Effector memory CD4-positive, alpha-beta T cell (primary cell): ENCODE data around the gene NAALADL1.

ENCODE experiments used
- DNase-seq, 3 donors: peaks; one replicate each; pipeline ENCODE4 v3.0.0-alpha.2; 2020
- H3K27ac ChIP-seq: 2 replicates; pipeline ENCODE4 v1.7.0; 2013; ENCODE audit warnings: mild to moderate bottlenecking, low read length, moderate library complexity; ENCODE audit not compliant: insufficient read depth, poor library complexity, severe bottlenecking
- H3K27me3 ChIP-seq: replicated peaks from 2 replicates; pipeline ENCODE4 v1.7.0; 2013; ENCODE audit warnings: mild to moderate bottlenecking, low read length; ENCODE audit not compliant: insufficient read depth, control insufficient read depth, poor library complexity, severe bottlenecking
- H3K36me3 ChIP-seq: 2 replicates; pipeline ENCODE4 v1.7.0; 2013; ENCODE audit warnings: mild to moderate bottlenecking, low read length, moderate library complexity; ENCODE audit not compliant: control insufficient read depth, insufficient read depth
- H3K4me1 ChIP-seq: 2 replicates; pipeline ENCODE4 v1.7.0; 2013; ENCODE audit warnings: low read length, mild to moderate bottlenecking; ENCODE audit not compliant: control insufficient read depth, insufficient read depth, poor library complexity, severe bottlenecking
- H3K4me3 ChIP-seq: 2 replicates; pipeline ENCODE4 v1.7.0; 2013; ENCODE audit warnings: low read length, low read depth, mild to moderate bottlenecking; ENCODE audit not compliant: insufficient read depth, poor library complexity, severe bottlenecking
- H3K9me3 ChIP-seq: 2 replicates; pipeline ENCODE4 v1.7.0; 2013; ENCODE audit warnings: mild to moderate bottlenecking, low read length, moderate library complexity; ENCODE audit not compliant: control insufficient read depth

The NAALADL1 gene

GRCh38 chr11:65056999-65057398, 1.4 kb downstream of the NAALADL1 start:
- Histone ChIP-seq H3K9me3 (no peaks in the 10 kb centered on the region), H3K27me3 (no peaks in the 10 kb centered on the region), H3K27ac (no peak overlapping the region), H3K4me1 (peaks cover 13% of the 10 kb centered on the region), H3K36me3 (no peaks in the 10 kb centered on the region), H3K4me3 (no peak overlapping the region)
- DNase-seq: no peak

GRCh38 chr11:65055538-65055937, 2.8 kb downstream of the NAALADL1 start:
- DNase-seq: no peak
- Histone ChIP-seq H3K4me1 (peaks cover 13% of the 10 kb centered on the region), H3K9me3 (no peaks in the 10 kb centered on the region), H3K27ac (no peak overlapping the region), H3K27me3 (no peaks in the 10 kb centered on the region), H3K36me3 (no peaks in the 10 kb centered on the region), H3K4me3 (no peak overlapping the region)

GRCh38 chr11:65053827-65054508, 4.4 kb downstream of the NAALADL1 start:
- Histone ChIP-seq H3K4me1 (peaks cover 11% of the 10 kb centered on the region), H3K9me3 (no peaks in the 10 kb centered on the region), H3K27me3 (no peaks in the 10 kb centered on the region), H3K36me3 (no peaks in the 10 kb centered on the region), H3K4me3 (no peak overlapping the region), H3K27ac (peak overlapping the region; percentile 26)
- DNase-seq: peak in 1 of 3 donors; percentile 16

GRCh38 chr11:65051398-65051858, 6.9 kb downstream of the NAALADL1 start:
- H3K27ac ChIP-seq: no peak overlapping the region
- DNase-seq: no peak
- H3K9me3 ChIP-seq: no peaks in the 10 kb centered on the region
- H3K27me3 ChIP-seq: no peaks in the 10 kb centered on the region
- H3K4me1 ChIP-seq: peaks cover 11% of the 10 kb centered on the region
- H3K36me3 ChIP-seq: no peaks in the 10 kb centered on the region
- H3K4me3 ChIP-seq: no peak overlapping the region

- Histone ChIP-seq H3K4me1 (no peaks in the 10 kb centered on the region), H3K27ac (peak overlapping the region; percentile 55), H3K4me3 (peak overlapping the region; percentile 27), H3K9me3 (no peaks in the 10 kb centered on the region), H3K27me3 (no peaks in the 10 kb centered on the region), H3K36me3 (peaks cover 14% of the 10 kb centered on the region)
- DNase-seq: peak in 2 of 3 donors; percentile 5 to 11
These were observed 10.6 kb downstream of the NAALADL1 start for GRCh38 chr11:65047581-65048422.

GRCh38 chr11:65045728-65046127, 12.6 kb downstream of the NAALADL1 start:
- H3K4me1 ChIP-seq: peaks cover 3% of the 10 kb centered on the region
- H3K36me3 ChIP-seq: peaks cover 14% of the 10 kb centered on the region
- no peak overlapping the region for H3K4me3 ChIP-seq
- no peak for DNase-seq
- no peaks in the 10 kb centered on the region for H3K9me3 ChIP-seq
- no peaks in the 10 kb centered on the region for H3K27me3 ChIP-seq
- H3K27ac ChIP-seq: no peak overlapping the region

DNA sequence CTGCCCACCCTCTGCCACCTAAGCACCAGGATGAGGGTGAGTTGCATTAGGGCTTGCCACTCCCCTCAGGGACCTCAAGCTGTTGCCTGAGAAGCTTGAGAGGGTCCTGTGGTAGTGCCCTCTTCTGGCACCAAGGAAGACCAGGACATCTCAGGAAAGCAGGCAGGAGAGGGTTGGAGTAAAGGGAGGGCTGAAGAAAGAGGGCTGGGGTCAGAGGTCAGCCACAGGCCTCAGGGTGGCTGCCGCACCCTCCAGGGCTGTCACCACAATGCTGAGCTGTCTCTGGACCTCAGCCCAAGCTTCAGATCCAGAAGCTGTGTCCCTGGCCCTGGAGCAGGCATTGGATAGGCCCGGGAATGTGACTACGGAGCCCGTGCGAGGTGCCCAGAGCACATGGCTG, 13.3 kb downstream of the NAALADL1 start:
- no peak overlapping the region for H3K4me3 ChIP-seq
- H3K27me3 ChIP-seq: no peaks in the 10 kb centered on the region

GRCh38 chr11:65043881-65044501, 14.4 kb downstream of the NAALADL1 start:
- no peak overlapping the region for H3K4me3 ChIP-seq
- H3K9me3 ChIP-seq: no peaks in the 10 kb centered on the region
- H3K4me1 ChIP-seq: peaks cover 3% of the 10 kb centered on the region
- no peak for DNase-seq
- H3K27ac ChIP-seq: no peak overlapping the region
- H3K36me3 ChIP-seq: peaks cover 14% of the 10 kb centered on the region
- H3K27me3 ChIP-seq: no peaks in the 10 kb centered on the region

More for the DNA sequence above, 13.3 kb downstream of the NAALADL1 start:
- Histone ChIP-seq H3K9me3 (no peaks in the 10 kb centered on the region), H3K27ac (no peak overlapping the region), H3K4me1 (peaks cover 3% of the 10 kb centered on the region), H3K36me3 (peaks cover 14% of the 10 kb centered on the region)
- no peak for DNase-seq

DNA sequence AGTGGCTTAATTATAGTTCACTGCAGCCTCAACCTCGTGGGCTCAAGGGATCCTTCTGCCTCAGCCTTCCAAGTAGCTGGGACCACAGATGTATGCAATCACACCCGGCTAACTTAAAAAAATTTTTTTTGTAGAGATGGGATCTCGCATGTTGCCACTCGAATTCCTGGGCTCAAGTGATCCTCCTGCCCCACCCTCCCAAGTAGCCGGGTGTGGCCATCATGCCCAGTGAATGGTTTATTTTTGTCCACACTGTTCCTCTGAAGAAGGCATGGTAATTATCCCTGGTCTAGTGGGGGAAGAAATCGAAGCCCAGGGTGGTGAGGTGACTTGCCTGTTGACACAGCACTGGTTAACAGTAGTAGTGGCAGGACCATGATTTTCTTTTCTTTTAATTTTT, 15.5 kb downstream of the NAALADL1 start:
- Histone ChIP-seq H3K4me1 (peaks cover 3% of the 10 kb centered on the region), H3K27me3 (no peaks in the 10 kb centered on the region), H3K9me3 (no peaks in the 10 kb centered on the region), H3K27ac (no peak overlapping the region), H3K4me3 (no peak overlapping the region), H3K36me3 (peaks cover 17% of the 10 kb centered on the region)
- no peak for DNase-seq
